Measurements from ENCODE around the gene CTLA4. TPM values are rescaled to one million over a fixed set of nuclear protein-coding genes. Genes with fewer than 3 reads are reported as not detected.
A peak's percentile ranks its signal among the peaks of the same experiment; 100 is the strongest.

Gene CTLA4
- total and polyA plus RNA-seq, 2 experiments from 2014 or later, result not detected

- H3K79me2 ChIP-seq (replicated peaks; ENCODE audit: insufficient read depth), result no peaks in the 10 kb centered on the region
- no peaks in the 10 kb centered on the region for H3K36me3 ChIP-seq (ENCODE audit: insufficient read depth)
- H3K4me3 ChIP-seq, result no peak overlapping the region
- Mint-ChIP-seq H3K36me3 (ENCODE audit: low read depth) (no peaks in the 10 kb centered on the region), H3K27me3 (ENCODE audit: insufficient read depth, low read depth, poor library complexity) (no peaks in the 10 kb centered on the region), H3K4me3 (no peak overlapping the region), H3K9me3 (no peaks in the 10 kb centered on the region), H3K4me1 (peaks cover 13% of the 10 kb centered on the region), H3K27ac (no peak overlapping the region)
- H3K27me3 ChIP-seq (ENCODE audit: insufficient read depth), result no peaks in the 10 kb centered on the region
- H3K4me1 ChIP-seq (ENCODE audit: insufficient read depth), result peaks cover 6% of the 10 kb centered on the region
- no peaks in the 10 kb centered on the region for H3K9me2 ChIP-seq (ENCODE audit: insufficient read depth)
- TF ChIP-seq POLR2AphosphoS5 (IDR thresholded peaks at IDR 0.05; ENCODE audit: low read depth) (no peak), ETS1 (IDR thresholded peaks at IDR 0.05) (no peak), CREB1 (CRISPR knock-in tag; IDR thresholded peaks at IDR 0.05; ENCODE audit: low read depth) (no peak), STAT1 (IDR thresholded peaks at IDR 0.05; ENCODE audit: unreplicated experiment) (no peak), JUNB (IDR thresholded peaks at IDR 0.05; ENCODE audit: unreplicated experiment) (no peak), EZH2phosphoT487 (IDR thresholded peaks at IDR 0.05; ENCODE audit: unreplicated experiment) (no peak), ZNF462 (CRISPR knock-in tag; IDR thresholded peaks at IDR 0.05) (no peak), REST (IDR thresholded peaks at IDR 0.05; ENCODE audit: unreplicated experiment) (no peak), ZNF114 (CRISPR knock-in tag; IDR thresholded peaks at IDR 0.05) (no peak), NANOG (IDR thresholded peaks at IDR 0.05; ENCODE audit: borderline replicate concordance) (no peak), EZH2 (IDR thresholded peaks at IDR 0.05; ENCODE audit: low read depth, unreplicated experiment) (no peak), ZNF331 (CRISPR knock-in tag; IDR thresholded peaks at IDR 0.05; ENCODE audit: low read depth) (no peak), CTCF (conservative IDR thresholded peaks at IDR 0.05; ENCODE audit: low read depth in 2 of 2) (no peak)
- ATAC-seq, result no peak
- H3K4me2 ChIP-seq, result no peak overlapping the region
- DNase-seq (ENCODE audit: low spot score), result peak; percentile 2
- H4K20me1 ChIP-seq (replicated peaks; ENCODE audit: insufficient read depth), result no peaks in the 10 kb centered on the region
- H2AFZ ChIP-seq, result peak overlapping the region; percentile 86
- H3K27ac ChIP-seq (ENCODE audit: low read depth), result no peak overlapping the region
- no peaks in the 10 kb centered on the region for H3F3A ChIP-seq (replicated peaks; ENCODE audit: low read depth)
Measured at GRCh38 chr2:203835892-203836800, 31.4 kb upstream of the CTLA4 start.
